AG04449 (cell line): ENCODE results near the gene INTS1.

Experiments
- CTCF ChIA-PET: fragments of 350-600 bp; formaldehyde crosslinking; extraction: SDS; loops from one replicate; lab custom pipeline; 2021; ENCODE audit warnings: antibody characterized with exemption; lab: Yijun Ruan, JAX
- POLR2A ChIA-PET: fragments of 400-600, 350-600 bp; formaldehyde crosslinking; extraction: SDS; loops from one replicate; lab custom pipeline; 2020; ENCODE audit warnings: antibody characterized with exemption, inconsistent platforms; lab: Yijun Ruan, JAX
- DNase-seq: peaks from one replicate; pipeline ENCODE4 v3.0.0-alpha.2; 2010; ENCODE audit warnings: low read depth, low spot score
- H3K4me3 ChIP-seq: 2 replicates; pipeline ENCODE4 v1.5.1; 2011; ENCODE audit warnings: low read depth, mild to moderate bottlenecking, control low read depth, low read length
- CTCF ChIP-seq: IDR thresholded peaks from one replicate; pipeline ENCODE4 v1.5.1; 2011; ENCODE audit warnings: mild to moderate bottlenecking, moderate library complexity, low read length, control low read depth, inconsistent platforms; ENCODE audit not compliant: insufficient read depth; ENCODE audit errors: missing control alignments

Gene INTS1

GRCh38 chr7:1468643-1469298 is 35.4 kb downstream of the INTS1 start:
- ChIA-PET POLR2A (no interaction called here), CTCF (no interaction called here)
- no peak for DNase-seq
- H3K4me3 ChIP-seq, result no peak overlapping the region
- no peak for TF ChIP-seq CTCF

DNA sequence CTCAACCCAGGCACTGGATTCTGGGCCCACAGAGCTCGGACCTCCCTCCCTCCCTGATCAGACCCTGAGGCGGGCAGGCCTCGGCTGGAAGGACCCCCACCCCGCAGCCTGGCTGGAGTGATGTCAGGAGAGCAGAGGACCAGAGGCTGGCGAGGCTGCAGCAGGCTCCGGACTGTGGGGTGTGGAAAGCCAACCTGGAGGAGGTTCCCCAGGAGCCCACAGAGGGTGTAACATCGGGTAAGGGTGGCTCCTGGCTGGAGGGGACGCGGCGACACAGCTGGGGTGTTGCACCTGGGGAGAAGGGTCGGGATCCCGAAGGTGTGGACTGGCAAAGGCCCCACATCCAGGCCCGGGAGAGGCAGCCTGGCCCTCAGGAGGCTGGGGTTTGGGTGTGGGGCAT is 36.0 kb downstream of the INTS1 start:
- POLR2A ChIA-PET, result no interaction called here

DNA sequence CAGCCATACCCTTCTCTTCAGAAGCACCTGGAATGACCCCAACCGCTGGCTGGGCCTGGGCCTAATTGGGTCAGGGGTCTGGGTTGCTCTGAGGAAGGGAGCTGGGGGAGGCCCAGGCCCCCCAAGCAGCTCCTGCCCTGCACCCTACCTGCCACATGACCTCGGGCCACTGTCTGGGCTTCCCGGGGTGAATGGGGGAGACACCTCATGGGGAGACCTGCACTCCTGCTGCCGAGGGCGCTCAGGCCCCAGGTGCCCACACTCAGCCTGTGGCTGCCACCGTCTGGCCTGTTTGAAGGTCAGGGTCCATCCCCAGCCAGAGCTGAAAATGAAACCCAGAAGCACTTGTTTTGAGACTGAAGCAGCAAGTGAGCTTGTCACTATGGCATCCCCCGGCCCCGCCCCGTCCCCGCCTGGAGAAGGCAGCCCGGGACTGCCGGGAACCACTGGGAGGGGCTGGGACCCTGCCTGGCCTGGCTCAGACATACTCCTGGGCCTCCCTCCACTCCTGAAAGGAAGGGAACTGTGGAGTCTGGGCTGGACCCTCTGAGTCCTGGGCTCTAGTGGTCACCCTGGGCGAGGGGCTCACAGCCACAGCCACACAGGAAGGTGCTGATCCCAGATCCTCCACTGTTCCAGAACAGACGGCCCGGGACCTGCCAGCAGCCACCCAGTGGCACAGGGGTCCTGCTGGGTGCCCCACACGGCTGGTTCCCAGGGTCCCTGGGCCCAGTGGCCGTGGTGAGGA is 37.5 kb downstream of the INTS1 start:
- CTCF ChIA-PET, result interaction anchor here (2.0 kb wide), 1 partner anchor 8 kb away, joined by 20 read pairs; no protein-coding TSS in a partner anchor
- no peak for TF ChIP-seq CTCF
- H3K4me3 ChIP-seq, result no peak overlapping the region
- DNase-seq, result no peak
- POLR2A ChIA-PET, result no interaction called here

More for the DNA sequence above, 36.0 kb downstream of the INTS1 start:
- no peak overlapping the region for H3K4me3 ChIP-seq
- CTCF ChIA-PET, result no interaction called here
- no peak for DNase-seq
- TF ChIP-seq CTCF, result no peak

DNA sequence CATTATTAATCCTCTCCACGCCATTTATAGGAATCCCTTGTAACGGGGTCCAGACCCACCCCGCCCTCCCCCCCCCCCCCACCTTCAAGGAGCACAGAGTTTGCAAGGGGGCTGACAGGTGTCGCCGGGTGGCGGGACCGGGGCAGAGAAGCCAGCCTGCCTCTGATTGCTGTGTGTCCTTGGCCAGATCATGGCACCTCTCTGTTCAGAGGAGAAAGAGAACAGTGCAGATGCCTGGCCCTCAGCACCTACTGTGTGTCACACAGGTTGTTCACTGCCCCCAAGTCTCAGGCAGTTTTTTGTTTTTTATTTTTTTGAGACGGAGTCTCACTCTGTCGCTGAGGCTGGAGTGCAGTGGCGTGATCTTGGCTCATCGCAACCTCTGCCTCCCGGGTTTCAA is 39.5 kb downstream of the INTS1 start:
- CTCF ChIA-PET, result interaction anchor here (1.2 to 4.9 kb wide), 3 partner anchors 9 to 239 kb away, joined by 4 to 69 read pairs (median 20); no protein-coding TSS in a partner anchor
- no peak overlapping the region for H3K4me3 ChIP-seq
- no peak for TF ChIP-seq CTCF
- DNase-seq, result no peak
- POLR2A ChIA-PET, result no interaction called here

- no peak for TF ChIP-seq CTCF
- ChIA-PET CTCF (interaction anchor here (1.0 to 4.9 kb wide), 2 partner anchors 10 to 31 kb away, joined by 3 to 69 read pairs; no protein-coding TSS in a partner anchor), POLR2A (no interaction called here)
- no peak for DNase-seq
- H3K4me3 ChIP-seq, result no peak overlapping the region
Observed at GRCh38 chr7:1463676-1464223, 40.4 kb downstream of the INTS1 start.
